GM04503 (cell line): ENCODE measurements around the gene PTPRD.

Experiments used
- DNase-seq: peaks from one replicate; pipeline ENCODE4 v3.0.0-alpha.2; 2012; ENCODE audit warnings: low read depth

PTPRD gene

DNA sequence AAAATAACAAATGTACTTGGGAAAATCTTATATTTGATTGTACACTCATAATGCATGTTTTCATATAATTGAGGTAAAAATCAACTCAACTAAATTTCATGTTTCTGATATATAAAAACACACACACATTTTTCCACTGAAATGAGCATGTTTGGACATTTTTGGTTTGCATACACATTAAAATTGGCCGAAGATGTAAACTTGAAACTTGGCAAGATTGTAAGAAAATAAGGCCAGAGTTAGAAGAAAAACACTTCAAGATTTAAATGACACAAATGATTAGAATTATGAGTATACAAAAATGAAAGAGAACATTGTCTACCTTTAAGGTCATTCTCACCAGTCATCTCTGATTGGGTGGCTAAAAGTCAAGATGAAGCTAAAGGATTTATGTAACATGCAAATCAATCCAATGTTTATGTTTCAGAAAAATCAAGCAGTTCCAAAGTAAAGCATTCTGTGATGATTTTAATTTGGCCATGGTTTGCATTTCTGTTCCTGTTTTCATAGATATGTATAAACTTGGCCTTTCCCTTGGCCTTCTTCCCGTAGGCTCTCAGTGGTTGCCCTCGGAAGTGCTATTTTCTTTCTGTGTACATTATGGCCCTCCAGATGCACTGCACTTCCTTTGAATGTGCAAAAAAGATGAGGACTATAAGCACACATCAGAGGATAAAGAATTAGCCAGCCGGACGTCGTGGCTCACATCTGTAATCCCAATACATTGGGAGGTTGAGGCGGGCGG lies 1707.9 kb downstream of the PTPRD start:
- DNase-seq = no peak

DNA sequence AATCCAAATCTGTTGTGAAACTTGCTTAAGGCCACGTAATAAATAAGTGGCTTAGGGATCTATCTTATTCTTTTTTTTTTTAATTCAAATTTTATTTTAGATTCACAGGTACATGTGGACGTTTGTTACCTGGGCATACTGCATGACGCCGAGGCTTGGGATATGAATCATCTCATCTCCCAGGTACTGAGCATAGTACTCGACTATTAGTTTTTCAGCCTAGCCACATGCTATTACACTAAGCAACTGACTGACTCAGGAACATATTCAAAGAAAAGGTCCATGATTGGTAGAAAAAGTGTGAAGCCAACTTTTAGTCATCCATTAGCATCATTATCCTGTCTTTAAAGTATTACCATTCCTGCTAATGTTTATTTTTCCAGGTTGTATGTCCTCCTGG lies 1709.7 kb downstream of the PTPRD start:
- DNase-seq = no peak

DNA sequence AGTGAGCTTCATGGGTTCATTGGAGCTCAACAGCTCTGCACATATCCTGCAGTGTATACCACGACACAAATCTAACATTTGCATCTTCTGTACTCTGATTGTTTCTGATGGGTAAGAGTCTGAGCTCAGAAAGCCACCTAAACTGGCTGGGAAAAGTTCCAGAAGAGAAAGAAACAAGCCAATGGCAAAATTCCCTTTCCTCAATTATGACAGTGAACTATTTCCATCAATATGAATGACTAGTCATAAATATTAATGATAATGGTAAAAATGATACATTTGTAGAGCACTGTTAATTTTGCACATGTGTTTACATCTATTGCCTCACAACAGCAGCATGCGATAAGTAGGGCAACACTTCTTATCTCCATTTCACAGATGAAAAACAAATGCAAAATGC lies 1711.7 kb downstream of the PTPRD start:
- no peak for DNase-seq

DNA sequence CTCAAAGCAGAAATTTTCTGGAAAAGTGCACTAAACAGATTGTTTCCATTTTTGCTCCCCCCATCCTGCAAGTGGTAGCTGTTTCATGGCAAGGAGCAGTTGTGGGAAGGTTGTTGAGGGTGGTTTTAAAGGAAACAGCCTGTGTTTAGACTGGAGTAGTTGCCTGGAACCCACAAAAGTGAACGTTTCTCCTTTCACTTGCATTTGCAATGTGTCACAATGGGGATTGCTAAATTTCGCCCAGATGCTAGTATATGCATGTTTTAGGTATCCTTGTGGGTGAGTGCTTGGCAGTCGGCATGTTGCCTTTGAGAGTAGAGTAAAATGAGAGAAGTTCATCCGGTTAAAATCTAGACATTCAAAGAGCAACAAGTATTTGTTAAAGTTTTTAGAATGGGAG lies 1713.3 kb downstream of the PTPRD start:
- DNase-seq = no peak

DNA sequence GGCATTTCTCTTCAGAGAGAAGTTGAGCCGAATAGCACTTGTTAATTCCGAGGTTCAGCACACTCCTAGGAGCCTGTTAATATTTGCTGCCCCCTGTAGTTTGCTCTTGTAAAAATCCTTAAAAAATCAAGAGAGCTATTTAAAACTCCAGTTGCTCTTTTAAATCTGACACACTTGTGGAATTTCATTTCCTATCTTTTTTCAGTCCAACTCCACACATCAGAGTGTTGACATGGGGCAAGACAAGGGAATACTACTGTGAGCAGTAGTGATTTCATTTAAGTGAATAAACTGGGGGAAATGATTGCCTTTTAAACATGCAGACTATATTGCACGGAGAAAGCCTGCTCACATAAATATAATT lies 1717.0 kb downstream of the PTPRD start:
- no peak for DNase-seq

DNA sequence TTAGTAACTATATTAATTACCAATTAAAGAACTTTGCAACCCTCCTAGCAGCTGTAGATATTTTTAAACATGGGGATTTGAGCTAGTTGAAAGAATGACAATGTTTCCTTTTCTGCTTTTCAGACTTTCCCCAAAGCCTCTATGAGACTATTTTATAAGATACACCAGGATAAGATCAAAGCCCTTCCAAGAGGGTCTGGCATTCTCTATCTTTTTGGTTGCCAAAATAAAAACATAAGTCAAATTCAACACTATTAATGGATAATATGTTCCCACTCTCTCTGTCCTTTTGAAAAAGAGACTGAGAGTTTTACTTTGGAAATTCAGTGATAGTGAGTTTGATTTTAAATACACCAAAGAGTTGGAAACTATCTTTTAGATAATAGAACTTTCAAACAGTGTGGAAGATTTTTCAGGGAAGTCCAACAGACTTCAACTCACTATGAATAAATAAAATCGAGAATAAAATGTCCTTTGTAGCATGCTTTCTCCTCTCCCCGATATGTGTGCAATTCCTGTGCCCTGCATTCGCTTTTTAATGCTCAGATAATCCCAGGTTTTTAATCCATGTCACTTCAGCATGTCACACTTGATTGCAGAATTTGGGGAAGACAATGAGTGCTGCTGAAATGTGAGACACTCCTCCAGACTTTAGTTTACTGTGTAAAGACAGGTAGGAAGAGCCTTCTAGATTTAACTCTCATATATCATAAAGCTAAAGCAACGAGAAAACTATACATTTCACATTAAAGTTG lies 1717.5 kb downstream of the PTPRD start:
- no peak for DNase-seq

DNA sequence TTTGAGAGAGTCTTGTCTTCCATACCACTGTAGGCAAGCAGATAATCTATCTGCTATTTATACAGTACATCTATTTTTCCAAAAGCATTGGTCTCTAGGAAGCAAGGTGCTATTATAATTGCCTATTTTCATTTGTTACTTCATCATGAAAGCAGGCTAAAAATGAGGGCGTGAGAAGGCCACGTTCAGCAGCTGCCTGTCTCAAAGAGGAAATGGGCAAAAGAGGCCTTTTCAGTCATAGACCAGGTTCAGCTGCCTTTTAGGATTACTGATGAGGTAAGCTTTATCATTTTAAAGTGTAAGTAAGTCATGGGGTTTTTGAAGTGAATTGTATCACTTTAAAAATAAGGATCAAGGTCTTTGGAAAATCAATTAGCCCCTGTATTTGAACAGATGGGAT lies 1722.1 kb downstream of the PTPRD start:
- DNase-seq = no peak

DNA sequence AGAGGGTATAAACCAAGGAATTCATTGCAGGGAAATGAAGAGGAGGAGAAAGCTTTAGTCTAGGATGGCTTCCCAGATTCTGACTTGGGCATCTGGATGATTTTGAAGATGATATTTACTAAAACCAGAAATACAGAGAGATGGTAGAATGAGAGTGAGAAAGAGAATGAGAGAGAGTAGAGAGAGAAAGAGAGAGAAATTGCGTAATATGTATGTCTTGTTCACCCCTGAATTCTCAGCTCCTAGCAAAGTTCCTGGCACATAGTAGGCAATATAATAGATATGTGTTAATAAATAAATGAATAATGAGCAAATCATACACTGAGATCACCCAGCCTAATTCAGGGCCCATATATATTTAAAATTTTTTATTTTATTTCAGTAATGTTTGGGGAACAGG lies 1723.7 kb downstream of the PTPRD start:
- no peak for DNase-seq

DNA sequence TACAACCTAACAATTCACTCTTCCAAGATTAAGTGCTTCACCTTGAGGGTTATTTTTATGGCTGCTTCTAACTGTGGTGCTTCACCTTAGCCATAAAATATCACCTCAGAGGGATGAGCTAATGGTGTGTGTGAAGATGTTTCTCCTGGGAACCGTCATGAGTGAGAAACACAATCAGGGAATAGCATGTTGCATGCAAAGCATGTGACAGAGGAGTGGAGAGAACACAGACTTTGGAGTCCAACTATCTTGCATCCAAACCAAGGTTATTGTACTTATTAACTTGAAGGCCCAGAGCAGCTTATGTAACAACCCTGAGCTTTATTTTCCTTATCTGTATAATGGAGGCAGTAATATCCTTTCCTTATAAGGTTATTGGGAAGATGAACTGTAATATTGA lies 1724.2 kb downstream of the PTPRD start:
- DNase-seq = no peak

DNA sequence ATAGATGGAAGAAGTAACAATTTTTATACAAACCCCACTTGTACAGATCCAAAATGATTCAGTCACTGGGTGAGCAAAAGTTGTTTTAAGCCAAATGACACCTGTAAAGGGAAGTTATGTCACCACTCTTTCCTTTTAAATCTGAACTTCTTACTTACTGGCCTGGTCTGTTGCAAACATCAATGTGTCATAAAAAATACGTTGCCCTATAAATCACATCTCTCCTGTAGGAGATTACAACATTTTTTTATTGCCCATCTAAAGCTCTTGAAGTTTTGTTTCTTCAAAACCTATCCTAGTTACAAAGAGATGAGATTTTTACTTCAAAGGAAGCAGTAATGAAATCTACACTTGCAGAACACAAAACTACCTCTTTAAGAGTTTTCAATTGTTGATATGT lies 1725.4 kb downstream of the PTPRD start:
- no peak for DNase-seq

DNA sequence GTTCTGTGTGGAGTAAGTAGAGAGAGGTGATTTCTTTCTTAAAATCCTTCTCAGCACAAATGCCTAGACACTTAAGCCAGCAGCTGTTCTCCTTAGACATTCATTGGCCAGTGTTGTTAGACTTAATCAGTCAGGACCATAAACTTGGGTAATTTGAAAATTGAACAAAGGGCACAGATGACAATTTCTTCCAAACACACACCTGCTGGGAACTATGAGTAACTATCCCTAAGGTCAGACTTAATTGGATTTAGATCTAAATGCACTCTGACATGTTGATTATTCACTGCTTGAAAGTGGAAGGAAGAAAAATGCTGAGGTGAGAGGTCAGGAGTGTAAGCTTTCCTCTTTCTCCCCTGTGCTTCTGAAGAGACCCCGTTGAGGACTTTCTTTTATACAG lies 1729.5 kb downstream of the PTPRD start:
- no peak for DNase-seq

DNA sequence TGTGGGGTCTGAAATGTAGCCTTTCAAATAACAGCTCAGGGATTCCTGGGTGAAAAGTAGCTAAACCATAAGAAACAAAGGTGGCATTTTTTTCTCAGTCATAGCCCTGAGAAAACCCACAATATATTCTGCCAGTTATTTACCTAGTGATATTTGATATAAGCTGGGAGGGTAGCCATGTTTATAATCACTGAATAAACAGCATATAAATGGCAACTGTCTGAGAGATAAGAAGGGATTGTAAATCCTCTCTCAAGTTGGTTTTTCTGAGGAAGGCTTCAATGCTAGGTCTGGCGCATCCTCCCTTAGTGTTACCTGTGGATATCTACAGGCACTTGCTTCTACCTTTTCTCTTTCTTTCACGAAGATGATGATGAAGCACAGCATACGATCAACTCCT lies 1732.7 kb downstream of the PTPRD start:
- DNase-seq = no peak

DNA sequence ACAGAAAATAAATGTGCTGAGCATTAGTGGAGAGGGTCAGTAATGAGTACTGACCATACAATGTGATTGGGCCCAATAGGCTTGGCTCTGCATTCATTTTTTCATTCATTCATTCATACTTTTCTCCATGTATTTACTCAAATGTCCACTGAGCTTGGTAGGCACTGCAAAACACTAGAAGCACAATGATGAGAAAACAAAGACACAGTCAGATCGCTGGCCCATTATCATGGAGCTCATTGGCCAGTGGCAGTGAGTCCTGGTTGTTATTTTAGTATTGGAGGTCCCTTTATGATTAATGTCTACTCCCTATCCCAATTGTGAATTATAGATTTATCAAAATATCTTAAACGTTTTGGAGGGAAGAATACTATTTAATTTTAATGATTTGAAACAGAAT lies 1733.5 kb downstream of the PTPRD start:
- no peak for DNase-seq

DNA sequence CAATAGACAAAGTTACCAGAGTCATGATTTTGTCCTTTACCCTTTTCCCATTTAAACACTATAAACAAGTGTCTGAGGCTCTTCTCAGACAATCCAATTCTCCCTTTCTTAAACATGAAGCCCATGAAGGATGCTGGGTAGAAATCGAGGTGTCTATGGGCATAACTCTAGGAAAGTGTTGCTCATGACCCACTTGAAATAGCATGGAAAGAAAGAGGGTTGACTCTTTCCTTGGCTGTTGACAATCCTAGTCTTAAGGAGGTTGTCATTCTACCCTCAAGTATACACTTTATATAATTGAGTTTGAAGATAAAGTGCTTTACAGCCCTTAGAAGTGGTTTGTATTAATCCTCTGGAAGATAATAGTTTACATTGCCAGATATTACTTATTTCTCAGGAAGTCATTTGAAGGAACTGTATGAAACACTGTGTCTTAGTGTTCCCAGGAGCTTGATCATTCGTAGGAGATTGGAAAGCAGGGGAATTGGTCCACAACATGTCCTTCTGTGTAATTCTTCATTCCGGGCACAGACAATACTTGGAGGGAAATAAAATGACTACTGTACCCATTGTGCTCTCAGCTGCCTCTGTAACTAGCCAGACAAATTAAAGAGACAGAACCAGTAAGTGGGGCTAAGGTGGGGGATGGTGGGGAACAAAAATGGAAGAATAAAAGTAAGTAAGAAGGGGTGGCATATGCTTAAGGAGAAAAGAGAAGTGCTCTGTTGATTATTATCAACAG lies 1734.9 kb downstream of the PTPRD start:
- no peak for DNase-seq

DNA sequence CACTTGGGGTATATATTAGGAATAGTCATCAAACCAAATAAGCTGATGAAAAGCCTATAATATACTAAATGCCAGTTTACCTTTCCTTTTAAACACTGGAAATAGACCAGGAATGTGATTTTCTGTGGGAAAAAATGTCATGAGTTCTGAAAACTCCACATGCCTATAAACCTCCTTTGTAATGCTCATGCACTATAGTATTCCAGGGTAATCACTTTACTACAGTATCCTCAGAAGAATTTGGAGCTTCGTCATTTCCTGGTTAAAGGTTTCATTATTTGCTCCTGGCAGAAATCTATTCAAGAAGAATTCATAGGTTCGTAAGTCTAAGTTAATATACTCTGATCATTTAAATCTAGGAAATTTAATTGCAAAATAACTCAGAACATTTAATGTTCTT lies 1736.5 kb downstream of the PTPRD start:
- no peak for DNase-seq

DNA sequence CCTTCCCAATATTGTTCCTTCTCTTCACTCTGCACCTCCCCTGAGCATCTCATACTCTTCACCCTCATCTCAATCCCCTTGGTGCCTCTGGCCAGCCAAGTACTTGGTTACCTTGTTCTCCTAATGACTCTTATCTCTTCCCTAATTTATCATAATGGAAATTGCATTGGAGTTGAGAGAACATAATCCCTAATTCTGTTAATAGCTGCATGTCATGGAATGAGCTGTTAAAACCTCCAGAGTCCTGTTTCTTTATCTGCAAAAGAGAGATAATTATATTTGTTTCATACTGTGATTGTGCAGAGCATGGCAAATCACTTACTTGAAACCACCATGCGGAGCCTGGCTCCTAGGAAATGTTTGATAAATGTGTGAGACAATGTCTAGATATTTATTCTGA lies 1738.3 kb downstream of the PTPRD start:
- DNase-seq = no peak

DNA sequence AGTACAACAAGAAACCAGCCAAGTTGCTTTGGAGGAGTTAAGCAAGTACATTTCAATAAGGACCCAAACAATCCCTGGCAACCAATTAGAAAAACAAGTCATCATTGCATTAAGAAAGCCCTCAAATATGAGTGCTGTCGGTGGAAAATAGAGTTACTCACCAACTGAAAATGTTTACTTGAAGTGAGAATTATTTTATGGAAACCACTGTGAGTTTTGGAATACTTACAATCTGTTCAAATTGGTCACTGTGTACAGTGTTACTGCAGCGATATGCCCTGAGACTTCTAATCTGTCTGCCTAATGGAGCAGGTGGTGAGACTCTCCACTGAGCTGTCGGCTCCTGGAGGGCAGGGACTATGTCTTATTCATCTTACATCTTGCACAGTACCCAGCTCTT lies 1740.0 kb downstream of the PTPRD start:
- no peak for DNase-seq

DNA sequence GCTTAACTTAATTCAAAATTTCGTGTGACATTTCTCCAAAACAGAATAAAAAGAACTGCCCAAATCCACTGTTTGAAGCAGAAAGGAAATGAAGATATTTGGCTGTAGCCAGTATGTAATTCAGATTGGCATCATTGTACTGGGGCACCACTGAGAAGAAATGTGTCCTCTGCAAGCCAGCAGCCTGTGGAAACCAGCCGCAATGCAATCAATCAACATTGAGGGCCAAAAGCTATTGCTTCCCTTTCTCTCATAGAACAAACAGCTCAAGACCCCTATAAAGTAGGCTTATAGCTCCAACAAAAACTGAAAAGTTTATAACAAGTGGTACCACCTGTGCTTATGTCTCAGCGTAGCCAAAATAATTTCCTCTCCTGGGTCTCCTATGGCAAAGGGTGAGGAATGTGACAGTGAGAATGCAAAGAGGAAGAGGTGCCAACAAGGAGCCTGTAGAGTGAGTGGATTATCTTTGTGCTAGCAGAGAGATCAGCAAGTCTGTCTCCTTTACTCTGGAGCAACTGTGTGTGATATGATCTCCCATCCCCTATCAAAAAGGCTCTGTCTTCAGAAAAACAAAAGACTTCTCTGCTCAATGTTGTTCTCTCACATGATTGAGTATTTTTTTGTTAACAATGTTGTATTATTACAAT lies 1740.9 kb downstream of the PTPRD start:
- DNase-seq = no peak

DNA sequence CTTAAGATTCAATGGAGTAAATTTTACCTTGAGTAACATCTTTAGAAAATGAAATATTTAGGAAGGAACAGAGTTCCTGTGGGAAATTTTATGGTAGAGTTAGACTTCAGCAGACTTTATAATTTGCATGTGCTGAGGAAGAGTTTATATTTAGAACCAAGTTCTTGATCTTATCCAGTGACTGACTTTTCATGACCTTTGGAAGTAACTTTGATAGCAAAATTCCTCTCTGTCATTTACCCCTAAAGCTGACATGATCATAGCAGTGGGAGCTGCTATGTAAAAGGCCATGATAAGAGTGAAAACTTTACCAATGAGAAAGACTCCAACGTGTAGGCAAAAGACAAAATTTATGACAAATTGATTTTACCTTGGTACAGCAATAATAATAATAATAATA lies 1741.4 kb downstream of the PTPRD start:
- DNase-seq = no peak

DNA sequence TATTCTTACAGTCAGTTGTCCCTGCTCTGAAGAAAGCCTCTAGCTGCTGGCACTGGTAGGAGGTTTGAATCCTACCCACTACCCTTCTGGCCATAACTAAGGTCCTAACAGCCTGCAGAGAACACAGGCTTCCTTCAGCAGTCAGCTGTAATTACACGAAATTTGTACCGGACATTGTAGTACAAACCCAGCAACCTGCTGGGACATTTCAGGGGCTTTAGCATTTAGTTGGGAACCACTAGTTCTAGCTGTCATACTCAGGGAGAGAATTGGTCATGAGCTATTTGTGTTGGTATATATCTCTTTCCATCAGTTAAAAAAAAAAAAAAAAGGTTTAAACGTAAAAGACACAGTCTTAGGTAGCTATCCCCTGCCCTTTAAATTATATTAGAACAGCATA lies 1743.0 kb downstream of the PTPRD start:
- DNase-seq = no peak

DNA sequence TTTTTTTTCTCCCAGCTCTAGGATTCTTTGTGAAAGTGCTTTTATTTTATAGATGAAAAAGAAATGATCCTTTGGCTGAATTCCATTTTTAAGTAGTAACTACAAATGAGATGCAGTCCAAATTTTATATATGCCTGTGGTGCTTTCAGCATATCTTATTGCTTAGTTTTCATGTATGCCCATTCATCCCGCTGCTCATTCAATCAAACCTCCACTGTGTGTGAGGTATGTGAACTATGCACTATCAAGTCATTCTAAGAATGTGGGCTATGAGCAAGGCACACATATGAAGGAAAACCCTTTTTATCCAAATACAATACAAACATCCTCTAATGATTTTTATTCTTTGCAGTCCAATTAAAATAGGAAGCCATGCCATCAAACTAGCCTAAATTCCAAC lies 1744.2 kb downstream of the PTPRD start:
- DNase-seq = no peak

DNA sequence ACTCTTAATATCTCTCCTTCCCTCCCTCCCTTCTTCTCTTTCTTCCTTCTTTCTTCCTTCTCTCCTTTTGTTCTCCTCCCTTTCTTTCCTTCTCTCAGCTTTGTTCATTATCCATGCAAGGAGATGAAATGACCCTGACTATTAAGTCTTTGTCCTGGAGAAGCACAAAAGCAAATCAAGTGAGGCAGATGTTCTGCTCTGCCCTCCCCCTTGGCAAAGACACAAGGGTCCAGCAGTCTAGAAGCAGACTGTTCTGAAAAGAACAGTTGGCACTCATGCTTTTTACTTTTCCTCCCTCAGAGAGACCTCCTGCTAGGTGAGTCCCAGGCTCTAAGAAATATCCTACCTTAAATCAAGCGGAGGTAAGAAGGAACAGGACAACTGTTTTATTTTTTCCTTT lies 1745.7 kb downstream of the PTPRD start:
- DNase-seq = no peak

DNA sequence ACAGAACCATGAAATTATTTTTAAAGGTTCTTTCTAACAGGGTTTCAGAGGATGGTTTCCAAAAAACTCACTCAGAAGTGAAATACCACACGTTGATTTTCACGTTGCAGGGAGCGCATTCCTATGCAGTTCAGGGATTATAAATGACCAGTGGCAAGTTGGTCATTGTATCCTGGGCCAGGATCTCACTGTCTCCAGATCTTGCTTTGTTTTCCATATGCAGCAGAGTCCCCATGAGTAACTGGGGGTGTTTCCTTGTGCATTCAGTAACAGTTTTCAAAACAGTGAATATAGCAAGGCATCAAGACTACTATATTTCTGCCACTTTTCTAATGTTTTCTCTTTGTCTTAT lies 1748.3 kb downstream of the PTPRD start:
- no peak for DNase-seq
